Endothelial cell of umbilical vein (primary cell): ENCODE results near the gene TRPM3. TPM values are rescaled to one million over a fixed set of nuclear protein-coding genes. Genes with fewer than 3 reads are reported as not detected.
A peak's percentile ranks its signal among the peaks of the same experiment; 100 is the strongest.

Source experiments
- BruUV-seq: library from RNA; stranded (reverse); fragments of 400-500 nt; replicated peaks from 2 replicates; lab custom pipeline; 2021; lab: Mats Ljungman, UMichigan
- CTCF ChIA-PET: fragments of 300-600, 350-600 bp; sonication (Branson Sonifier 250); formaldehyde crosslinking; loops from one replicate; lab custom pipeline; 2021; ENCODE audit warnings: antibody characterized with exemption, inconsistent platforms; lab: Charles Lee
- POLR2A ChIA-PET: fragments of 300-600, 350-600 bp; sonication (Branson Sonifier 250); formaldehyde crosslinking; loops from one replicate; lab custom pipeline; 2021; ENCODE audit warnings: antibody characterized with exemption, inconsistent platforms; lab: Charles Lee
- DNase-seq: peaks from one replicate; pipeline ENCODE4 v3.0.0-alpha.2; 2011; ENCODE audit warnings: low read depth, low spot score
- FAIRE-seq: peaks from 2 replicates; lab custom pipeline; 2011; peaks lifted over from hg19 to GRCh38; lab: Jason Lieb, UNC
- H2AFZ ChIP-seq: 2 replicates; pipeline ENCODE4 v1.6.0; 2012; ENCODE audit warnings: low read depth, low read length, control low read depth, inconsistent platforms
- H3K27ac ChIP-seq: 2 replicates; pipeline ENCODE4 v1.5.1; 2011; ENCODE audit warnings: low read depth, mild to moderate bottlenecking, control low read depth, low read length, moderate library complexity; ENCODE audit not compliant: insufficient read depth
- H3K27me3 ChIP-seq, 2 experiments: 2 replicates each; pipeline versions ENCODE4 v1.6.0 to v1.6.1; 2011; ENCODE audit warnings: low read length in 2 of 2, mixed read lengths in 1 of 2; ENCODE audit not compliant: control insufficient read depth in 2 of 2, insufficient read depth in 2 of 2
- H3K36me3 ChIP-seq, 2 experiments: 2 replicates in 1 of 2; 3 replicates in 1 of 2; pipeline ENCODE4 v1.5.1; 2011; ENCODE audit warnings: low read length in 2 of 2, mild to moderate bottlenecking in 1 of 2, moderate library complexity in 1 of 2; ENCODE audit not compliant: control insufficient read depth in 2 of 2, insufficient read depth in 2 of 2; ENCODE audit errors: extremely low read depth in 1 of 2
- H3K4me1 ChIP-seq: 3 replicates; pipeline ENCODE4 v1.5.1; 2011; ENCODE audit warnings: mild to moderate bottlenecking, low read length; ENCODE audit not compliant: control insufficient read depth, insufficient read depth; ENCODE audit errors: extremely low read depth
- H3K4me2 ChIP-seq: 2 replicates; pipeline ENCODE4 v1.6.1; 2011; ENCODE audit warnings: low read length, control low read depth, mixed read lengths; ENCODE audit not compliant: insufficient read depth
- H3K4me3 ChIP-seq, 3 experiments: fragments of 200-600 bp in 1 of 3; sonication (generic), shearing (Covaris generic) in 1 of 3; replicated peaks in 1 of 3; 2 replicates each; pipeline ENCODE4 v1.5.1; 2011 to 2016; ENCODE audit warnings: control low read depth in 3 of 3, low read length in 3 of 3, mild to moderate bottlenecking in 2 of 3, inconsistent platforms in 1 of 3, low read depth in 1 of 3, moderate library complexity in 1 of 3; ENCODE audit not compliant: insufficient read depth in 1 of 3
- H3K79me2 ChIP-seq: 2 replicates; pipeline ENCODE4 v1.6.0; 2012; ENCODE audit warnings: low read length, inconsistent platforms; ENCODE audit not compliant: control insufficient read depth, insufficient read depth
- H3K9ac ChIP-seq: replicated peaks from 2 replicates; pipeline ENCODE3; 2011; ENCODE audit warnings: low read length, control low read depth; ENCODE audit not compliant: insufficient read depth; ENCODE audit errors: extremely low read depth
- H3K9me1 ChIP-seq: replicated peaks from 3 replicates; pipeline ENCODE4 v1.6.0; 2011; ENCODE audit warnings: mild to moderate bottlenecking, low read length; ENCODE audit not compliant: control insufficient read depth, insufficient read depth; ENCODE audit errors: extremely low read depth
- H3K9me3 ChIP-seq: replicated peaks from 2 replicates; pipeline ENCODE4 v1.5.1; 2012; ENCODE audit warnings: low read length, inconsistent platforms; ENCODE audit not compliant: control insufficient read depth, insufficient read depth
- H4K20me1 ChIP-seq: replicated peaks from 2 replicates; pipeline ENCODE3; 2011; ENCODE audit warnings: mild to moderate bottlenecking, low read length; ENCODE audit not compliant: control insufficient read depth, insufficient read depth; ENCODE audit errors: extremely low read depth
- CTCF ChIP-seq, 2 donors: IDR thresholded peaks; 1 replicate in 1 of 2; 2 replicates in 1 of 2; pipeline ENCODE4 v1.5.1; 2011; ENCODE audit warnings: low read length in 2 of 2, mild to moderate bottlenecking in 2 of 2, moderate library complexity in 2 of 2, control low read depth in 1 of 2, inconsistent platforms in 1 of 2, low read depth in 1 of 2; ENCODE audit not compliant: insufficient read depth in 1 of 2; ENCODE audit errors: extremely low read depth in 1 of 2
- FOS ChIP-seq: IDR thresholded peaks from 2 replicates; pipeline ENCODE4 v1.6.1; 2011; ENCODE audit warnings: mild to moderate bottlenecking, low read length, moderate library complexity, borderline replicate concordance; ENCODE audit not compliant: insufficient read depth
- GATA2 ChIP-seq: IDR thresholded peaks from 2 replicates; pipeline ENCODE4 v1.7.0; 2011; ENCODE audit warnings: low read depth, mild to moderate bottlenecking, moderate library complexity, mixed read lengths, low read length; ENCODE audit not compliant: insufficient read length, insufficient read depth
- JUN ChIP-seq: IDR thresholded peaks from 2 replicates; pipeline ENCODE4 v1.6.1; 2011; ENCODE audit warnings: borderline replicate concordance, low read depth; ENCODE audit not compliant: insufficient read length, insufficient read depth
- MAX ChIP-seq: IDR thresholded peaks from 2 replicates; pipeline ENCODE4 v1.6.1; 2011; ENCODE audit not compliant: insufficient read depth, insufficient read length
- MYC ChIP-seq: IDR thresholded peaks from one replicate; pipeline ENCODE4 v1.6.1; 2011; ENCODE audit warnings: mild to moderate bottlenecking, low read depth, low read length
- POLR2AphosphoS5 ChIP-seq: IDR thresholded peaks from 2 replicates; pipeline ENCODE4 v1.6.1; 2012; ENCODE audit warnings: low read depth, mild to moderate bottlenecking, control low read depth, low read length, moderate library complexity; ENCODE audit not compliant: insufficient read depth
- dilution Hi-C: fragments of 300-500 bp; cut with MboI; formaldehyde crosslinking; loops from one replicate; pipeline ENCODE4 v1.15.0; 2019; ENCODE audit warnings: low sequenced_read_pairs; ENCODE audit not compliant: extremely low pct_ligation_motif_present
- intact Hi-C: fragments of 100-400 bp; cut with micrococcal nuclease; formaldehyde crosslinking; loops from one replicate; pipeline ENCODE4 v1.10.0; 2022
- polyA plus RNA-seq, 4 experiments: library from polyadenylated mRNA; depleted of rRNA in 3 of 4; stranded (reverse) in 3 of 4; unstranded in 1 of 4; fragments of >200 nt; gene quantifications; 2 replicates each; pipeline versions ENCODE4 v1.2.1 to v1.2.3, GENCODE V29; 2011 to 2012; ENCODE audit warnings: missing spikeins in 1 of 4
- total RNA-seq: library from RNA; stranded (reverse); gene quantifications from 2 replicates; pipeline ENCODE4 v1.2.3, GENCODE V29; 2021

The TRPM3 gene
- total and polyA plus RNA-seq, 2 donors (not counting 3 experiments of a cell fraction or from before 2014, with no cell fraction given) = 0.17 to 0.33 TPM

GRCh38 chr9:70589571-70590314, 531.7 kb downstream of the TRPM3 start:
- no peaks in the 10 kb centered on the region for H4K20me1 ChIP-seq
- H3K9me3 ChIP-seq = no peaks in the 10 kb centered on the region
- no peak overlapping the region for H3K4me3 ChIP-seq
- dilution Hi-C loops = no loop called here
- intact Hi-C loops = loop anchor here (1.0 kb wide), 1 partner anchor 12 kb away; no protein-coding TSS in a partner anchor
- ChIA-PET POLR2A (interaction anchor here (0.8 kb wide), 1 partner anchor 171 kb away, joined by 3 read pairs; no protein-coding TSS in a partner anchor), CTCF (interaction anchor here (2.6 kb wide), 1 partner anchor 12 kb away, joined by 15 read pairs; no protein-coding TSS in a partner anchor)
- H3K4me1 ChIP-seq = peaks cover 34% of the 10 kb centered on the region
- no peaks in the 10 kb centered on the region for H3K79me2 ChIP-seq
- H3K9ac ChIP-seq = peak overlapping the region; percentile 51
- H3K4me2 ChIP-seq = peak overlapping the region; percentile 64
- FAIRE-seq (peak; percentile 42), DNase-seq (peak; percentile 90)
- H3K9me1 ChIP-seq = no peaks in the 10 kb centered on the region
- peak overlapping the region; percentile 73 for H3K27ac ChIP-seq
- BruUV-seq = TSS peak; percentile 70
- peak overlapping the region; percentile 93 for H2AFZ ChIP-seq
- H3K36me3 ChIP-seq = no peaks in the 10 kb centered on the region
- TF ChIP-seq CTCF (IDR thresholded peaks at IDR 0.05; ENCODE audit: extremely low read depth in 1 of 2, insufficient read depth in 1 of 2, low read depth in 1 of 2, low read length in 2 of 2) (no peak), GATA2 (peak; percentile 90), JUN (peak; percentile 43), MAX (no peak), POLR2AphosphoS5 (peak; percentile 26), FOS (peak; percentile 25), MYC (no peak)
- no peaks in the 10 kb centered on the region for H3K27me3 ChIP-seq
